Fibroblast of skin of left biceps (primary cell): ENCODE results near the gene LRRC7.

ENCODE experiments used
- DNase-seq, 2 experiments: peaks; one replicate each; pipeline ENCODE4 v3.0.0-alpha.2; 2013; ENCODE audit warnings: low read depth in 2 of 2

LRRC7 gene

GRCh38 chr1:70090141-70090540, 522.4 kb downstream of the LRRC7 start:
- peak; percentile 13 to 15 for DNase-seq

GRCh38 chr1:70090875-70091274, 523.2 kb downstream of the LRRC7 start:
- DNase-seq = peak; percentile 41 to 50

GRCh38 chr1:70091811-70092210, 524.1 kb downstream of the LRRC7 start:
- no peak for DNase-seq

- no peak for DNase-seq
Observed at GRCh38 chr1:70092526-70092925, 524.8 kb downstream of the LRRC7 start.

- no peak for DNase-seq
Observed at GRCh38 chr1:70093250-70093975, 525.7 kb downstream of the LRRC7 start.

GRCh38 chr1:70101231-70101630, 533.5 kb downstream of the LRRC7 start:
- no peak for DNase-seq

- DNase-seq = no peak
Observed at GRCh38 chr1:70101774-70102173, 534.1 kb downstream of the LRRC7 start.

- no peak for DNase-seq
Observed at GRCh38 chr1:70103770-70104169, 536.0 kb downstream of the LRRC7 start.

- no peak for DNase-seq
Observed at GRCh38 chr1:70109241-70109640, 541.5 kb downstream of the LRRC7 start.

- DNase-seq = no peak
Observed at GRCh38 chr1:70112838-70113237, 545.1 kb downstream of the LRRC7 start.

GRCh38 chr1:70115315-70115714, 547.6 kb downstream of the LRRC7 start:
- DNase-seq = no peak

- DNase-seq = no peak
Observed at GRCh38 chr1:70117046-70117445, 549.3 kb downstream of the LRRC7 start.

- DNase-seq = no peak
Observed at GRCh38 chr1:70134148-70134547, 566.4 kb downstream of the LRRC7 start.

GRCh38 chr1:70140343-70140742, 572.6 kb downstream of the LRRC7 start:
- peak; percentile 52 to 64 for DNase-seq

GRCh38 chr1:70140894-70141293, 573.2 kb downstream of the LRRC7 start:
- DNase-seq = no peak

GRCh38 chr1:70142075-70142474, 574.4 kb downstream of the LRRC7 start:
- DNase-seq = no peak

GRCh38 chr1:70143048-70143659, 575.4 kb downstream of the LRRC7 start:
- DNase-seq = peak in 1 of 2 experiments; percentile 33

- DNase-seq = no peak
Observed at GRCh38 chr1:70146488-70146887, 578.8 kb downstream of the LRRC7 start.

- DNase-seq = no peak
Observed at GRCh38 chr1:70150444-70150843, 582.7 kb downstream of the LRRC7 start.

- DNase-seq = no peak
Observed at GRCh38 chr1:70153739-70154138, 586.0 kb downstream of the LRRC7 start.

GRCh38 chr1:70156529-70157120, 588.9 kb downstream of the LRRC7 start:
- no peak for DNase-seq

- DNase-seq = no peak
Observed at GRCh38 chr1:70164350-70164749, 596.6 kb downstream of the LRRC7 start.

GRCh38 chr1:70168283-70168682, 600.6 kb downstream of the LRRC7 start:
- no peak for DNase-seq
